GM12878 (cell line): ENCODE data around the gene AFF1. TPM values are rescaled to one million over a fixed set of nuclear protein-coding genes. Genes with fewer than 3 reads are reported as not detected.

Source experiments
- BACH1 ChIP-seq: fragments of 450-650 bp; IDR thresholded peaks from 2 replicates; pipeline ENCODE4 v1.6.1; 2017; ENCODE audit warnings: mild to moderate bottlenecking, borderline replicate concordance
- BMI1 ChIP-seq: fragments of 450-650 bp; IDR thresholded peaks from 2 replicates; pipeline ENCODE4 v1.6.1; 2016; ENCODE audit warnings: mild to moderate bottlenecking, moderate library complexity, borderline replicate concordance
- EZH2 ChIP-seq: IDR thresholded peaks from 2 replicates; pipeline ENCODE4 v1.6.1; 2012; ENCODE audit warnings: low read depth, mild to moderate bottlenecking, control low read depth, inconsistent platforms, low read length, borderline replicate concordance; ENCODE audit not compliant: control insufficient read depth
- GATAD2B ChIP-seq: fragments of 450-650 bp; conservative IDR thresholded peaks from 2 replicates; pipeline ENCODE4 v1.6.1; 2017; ENCODE audit warnings: low read depth, mild to moderate bottlenecking, moderate library complexity
- HDGF ChIP-seq: fragments of 450-650 bp; IDR thresholded peaks from 2 replicates; pipeline ENCODE4 v1.6.1; 2016; ENCODE audit warnings: antibody characterized with exemption
- KLF5 ChIP-seq: fragments of 450-650 bp; IDR thresholded peaks from 2 replicates; pipeline ENCODE4 v1.6.1; 2014; ENCODE audit warnings: mild to moderate bottlenecking; ENCODE audit not compliant: partially characterized antibody
- PKNOX1 ChIP-seq: fragments of 450-650 bp; IDR thresholded peaks from 2 replicates; pipeline ENCODE4 v1.6.1; 2016; ENCODE audit warnings: mild to moderate bottlenecking
- PML ChIP-seq: IDR thresholded peaks from 2 replicates; pipeline ENCODE4 v1.6.1; 2012; ENCODE audit warnings: low read length, inconsistent platforms
- SKIL ChIP-seq: fragments of 450-650 bp; IDR thresholded peaks from 2 replicates; pipeline ENCODE4 v1.6.1; 2017; ENCODE audit warnings: mild to moderate bottlenecking, low read depth, inconsistent platforms; ENCODE audit not compliant: poor library complexity, severe bottlenecking
- SMAD5 ChIP-seq: IDR thresholded peaks from 2 replicates; pipeline ENCODE4 v1.6.1; 2016; ENCODE audit warnings: antibody characterized with exemption, low read depth
- SREBF1 ChIP-seq: IDR thresholded peaks from 2 replicates; pipeline ENCODE4 v1.6.1; 2012; ENCODE audit warnings: mild to moderate bottlenecking, low read length
- SUZ12 ChIP-seq: fragments of 200-600 bp; sonication (generic); IDR thresholded peaks from one replicate; pipeline ENCODE4 v1.6.1; 2018; ENCODE audit warnings: antibody characterized with exemption, mild to moderate bottlenecking; ENCODE audit not compliant: unreplicated experiment
- USF2 ChIP-seq: IDR thresholded peaks from 2 replicates; pipeline ENCODE4 v1.6.1; 2011; ENCODE audit warnings: low read depth, low read length, improper control_type of control experiment, borderline replicate concordance
- ZNF622 ChIP-seq: fragments of 450-650 bp; IDR thresholded peaks from 2 replicates; pipeline ENCODE4 v1.6.1; 2017; ENCODE audit warnings: mild to moderate bottlenecking, inconsistent platforms
- polyA plus RNA-seq, 11 experiments: library from polyadenylated mRNA; depleted of rRNA in 4 of 11; unstranded in 6 of 11; stranded (reverse) in 5 of 11; fragments of >200 nt; fragmentation: Nextera tagmentation in 4 of 11; fragmentation: Illumina TruSeq in 1 of 11; extraction: Ambion mirVana in 4 of 11; extraction: Trizol in 1 of 11; gene quantifications; 1 replicate in 1 of 11; 2 replicates in 10 of 11; pipeline versions ENCODE4 v1.2.1 to v1.2.3, GENCODE V29; 2011 to 2016; ENCODE audit warnings: inconsistent platforms in 2 of 11, missing spikeins in 2 of 11, low read depth in 1 of 11
- total RNA-seq, 4 experiments: library from RNA; depleted of rRNA in 3 of 4; stranded (reverse); fragments of >200 nt in 3 of 4; fragmentation: Illumina TruSeq in 1 of 4; extraction: Trizol in 1 of 4; gene quantifications; 2 replicates each; pipeline versions ENCODE4 v1.2.1 to v1.2.3, GENCODE V29; 2013 to 2021
- TF ChIP-seq, protein P1 (sequence below): fragments of 450-650 bp; IDR thresholded peaks from 2 replicates; pipeline ENCODE4 v1.6.1; 2017; ENCODE audit warnings: borderline replicate concordance
- TF ChIP-seq, protein P2 (sequence below): IDR thresholded peaks from 2 replicates; pipeline ENCODE4 v1.6.1; 2012; ENCODE audit warnings: improper control_type of control experiment, low read depth, low read length; ENCODE audit not compliant: insufficient replicate concordance
- TF ChIP-seq, protein P3 (sequence below): fragments of 450-650 bp; IDR thresholded peaks from 2 replicates; pipeline ENCODE4 v1.6.1; 2016; ENCODE audit warnings: mild to moderate bottlenecking

The AFF1 gene
- total and polyA plus RNA-seq, 10 of the 15 experiments (the other 5 are each of a cell fraction or from before 2014, with no cell fraction given): 3.5 to 56.1 (median 21.5) TPM

- TF ChIP-seq SKIL (peak; percentile 95), PKNOX1 (peak; percentile 56; the same call in 1 of the 2 replicates), SUZ12 (no peak), SMAD5 (no peak), BMI1 (no peak), SREBF1 (no peak), ZNF622 (no peak), KLF5 (no peak), HDGF (no peak), USF2 (no peak; the same call in 1 of the 2 replicates), GATAD2B (no peak), BACH1 (no peak), EZH2 (no peak), PML (0 out of 2 replicates have a peak, but pooled peaks have one; percentile 48)
- TF ChIP-seq, protein P1, sequence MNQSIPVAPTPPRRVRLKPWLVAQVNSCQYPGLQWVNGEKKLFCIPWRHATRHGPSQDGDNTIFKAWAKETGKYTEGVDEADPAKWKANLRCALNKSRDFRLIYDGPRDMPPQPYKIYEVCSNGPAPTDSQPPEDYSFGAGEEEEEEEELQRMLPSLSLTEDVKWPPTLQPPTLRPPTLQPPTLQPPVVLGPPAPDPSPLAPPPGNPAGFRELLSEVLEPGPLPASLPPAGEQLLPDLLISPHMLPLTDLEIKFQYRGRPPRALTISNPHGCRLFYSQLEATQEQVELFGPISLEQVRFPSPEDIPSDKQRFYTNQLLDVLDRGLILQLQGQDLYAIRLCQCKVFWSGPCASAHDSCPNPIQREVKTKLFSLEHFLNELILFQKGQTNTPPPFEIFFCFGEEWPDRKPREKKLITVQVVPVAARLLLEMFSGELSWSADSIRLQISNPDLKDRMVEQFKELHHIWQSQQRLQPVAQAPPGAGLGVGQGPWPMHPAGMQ: no peak
- TF ChIP-seq, protein P2, sequence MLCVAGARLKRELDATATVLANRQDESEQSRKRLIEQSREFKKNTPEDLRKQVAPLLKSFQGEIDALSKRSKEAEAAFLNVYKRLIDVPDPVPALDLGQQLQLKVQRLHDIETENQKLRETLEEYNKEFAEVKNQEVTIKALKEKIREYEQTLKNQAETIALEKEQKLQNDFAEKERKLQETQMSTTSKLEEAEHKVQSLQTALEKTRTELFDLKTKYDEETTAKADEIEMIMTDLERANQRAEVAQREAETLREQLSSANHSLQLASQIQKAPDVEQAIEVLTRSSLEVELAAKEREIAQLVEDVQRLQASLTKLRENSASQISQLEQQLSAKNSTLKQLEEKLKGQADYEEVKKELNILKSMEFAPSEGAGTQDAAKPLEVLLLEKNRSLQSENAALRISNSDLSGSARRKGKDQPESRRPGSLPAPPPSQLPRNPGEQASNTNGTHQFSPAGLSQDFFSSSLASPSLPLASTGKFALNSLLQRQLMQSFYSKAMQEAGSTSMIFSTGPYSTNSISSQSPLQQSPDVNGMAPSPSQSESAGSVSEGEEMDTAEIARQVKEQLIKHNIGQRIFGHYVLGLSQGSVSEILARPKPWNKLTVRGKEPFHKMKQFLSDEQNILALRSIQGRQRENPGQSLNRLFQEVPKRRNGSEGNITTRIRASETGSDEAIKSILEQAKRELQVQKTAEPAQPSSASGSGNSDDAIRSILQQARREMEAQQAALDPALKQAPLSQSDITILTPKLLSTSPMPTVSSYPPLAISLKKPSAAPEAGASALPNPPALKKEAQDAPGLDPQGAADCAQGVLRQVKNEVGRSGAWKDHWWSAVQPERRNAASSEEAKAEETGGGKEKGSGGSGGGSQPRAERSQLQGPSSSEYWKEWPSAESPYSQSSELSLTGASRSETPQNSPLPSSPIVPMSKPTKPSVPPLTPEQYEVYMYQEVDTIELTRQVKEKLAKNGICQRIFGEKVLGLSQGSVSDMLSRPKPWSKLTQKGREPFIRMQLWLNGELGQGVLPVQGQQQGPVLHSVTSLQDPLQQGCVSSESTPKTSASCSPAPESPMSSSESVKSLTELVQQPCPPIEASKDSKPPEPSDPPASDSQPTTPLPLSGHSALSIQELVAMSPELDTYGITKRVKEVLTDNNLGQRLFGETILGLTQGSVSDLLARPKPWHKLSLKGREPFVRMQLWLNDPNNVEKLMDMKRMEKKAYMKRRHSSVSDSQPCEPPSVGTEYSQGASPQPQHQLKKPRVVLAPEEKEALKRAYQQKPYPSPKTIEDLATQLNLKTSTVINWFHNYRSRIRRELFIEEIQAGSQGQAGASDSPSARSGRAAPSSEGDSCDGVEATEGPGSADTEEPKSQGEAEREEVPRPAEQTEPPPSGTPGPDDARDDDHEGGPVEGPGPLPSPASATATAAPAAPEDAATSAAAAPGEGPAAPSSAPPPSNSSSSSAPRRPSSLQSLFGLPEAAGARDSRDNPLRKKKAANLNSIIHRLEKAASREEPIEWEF: no peak
- TF ChIP-seq, protein P3, sequence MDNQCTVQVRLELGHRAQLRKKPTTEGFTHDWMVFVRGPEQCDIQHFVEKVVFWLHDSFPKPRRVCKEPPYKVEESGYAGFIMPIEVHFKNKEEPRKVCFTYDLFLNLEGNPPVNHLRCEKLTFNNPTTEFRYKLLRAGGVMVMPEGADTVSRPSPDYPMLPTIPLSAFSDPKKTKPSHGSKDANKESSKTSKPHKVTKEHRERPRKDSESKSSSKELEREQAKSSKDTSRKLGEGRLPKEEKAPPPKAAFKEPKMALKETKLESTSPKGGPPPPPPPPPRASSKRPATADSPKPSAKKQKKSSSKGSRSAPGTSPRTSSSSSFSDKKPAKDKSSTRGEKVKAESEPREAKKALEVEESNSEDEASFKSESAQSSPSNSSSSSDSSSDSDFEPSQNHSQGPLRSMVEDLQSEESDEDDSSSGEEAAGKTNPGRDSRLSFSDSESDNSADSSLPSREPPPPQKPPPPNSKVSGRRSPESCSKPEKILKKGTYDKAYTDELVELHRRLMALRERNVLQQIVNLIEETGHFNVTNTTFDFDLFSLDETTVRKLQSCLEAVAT: no peak
Measured at GRCh38 chr4:87093443-87094123, 158.8 kb downstream of the AFF1 start (continued).
